ENCODE results near the gene CYP2R1.

Gene CYP2R1

GRCh38 chr11:14924318-14924717 lies 32.3 kb upstream of the CYP2R1 start:
- no peak for TF ChIP-seq CTCF (conservative IDR thresholded peaks at IDR 0.05; ENCODE audit: control insufficient read depth, insufficient read depth, low read depth, low read length)
- no peak for DNase-seq (ENCODE audit: low read depth)
- H3K4me3 ChIP-seq (ENCODE audit: control insufficient read depth, low read depth, low read length): no peak overlapping the region

- H3K4me3 ChIP-seq (ENCODE audit: control insufficient read depth, low read depth, low read length): no peak overlapping the region
- no peak for DNase-seq (ENCODE audit: low read depth)
- no peak for TF ChIP-seq CTCF (conservative IDR thresholded peaks at IDR 0.05; ENCODE audit: control insufficient read depth, insufficient read depth, low read depth, low read length)
These were observed 24.4 kb upstream of the CYP2R1 start for GRCh38 chr11:14916403-14916802.

DNA sequence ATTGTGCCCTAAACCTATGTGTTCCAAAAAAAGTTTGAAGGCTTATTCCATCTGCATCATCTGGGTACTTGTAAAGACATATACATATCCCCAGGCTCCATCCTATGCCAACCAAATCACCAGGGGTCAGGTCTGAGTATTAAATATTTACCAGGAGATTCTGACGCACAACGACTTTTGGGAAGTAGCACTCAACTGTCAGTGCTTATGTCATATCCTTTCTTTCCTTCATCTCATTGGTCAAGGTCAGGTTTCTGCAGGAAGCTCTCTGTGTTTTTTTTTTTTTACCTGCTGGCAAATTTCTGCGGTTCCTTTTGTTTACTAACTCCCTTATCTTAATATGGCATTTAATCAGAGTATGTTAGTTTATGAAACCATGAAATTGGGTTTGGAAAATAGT lies 22.5 kb upstream of the CYP2R1 start:
- no peak overlapping the region for H3K4me3 ChIP-seq (ENCODE audit: control insufficient read depth, low read depth, low read length)
- no peak for DNase-seq (ENCODE audit: low read depth)
- TF ChIP-seq CTCF (conservative IDR thresholded peaks at IDR 0.05; ENCODE audit: control insufficient read depth, insufficient read depth, low read depth, low read length): no peak

DNA sequence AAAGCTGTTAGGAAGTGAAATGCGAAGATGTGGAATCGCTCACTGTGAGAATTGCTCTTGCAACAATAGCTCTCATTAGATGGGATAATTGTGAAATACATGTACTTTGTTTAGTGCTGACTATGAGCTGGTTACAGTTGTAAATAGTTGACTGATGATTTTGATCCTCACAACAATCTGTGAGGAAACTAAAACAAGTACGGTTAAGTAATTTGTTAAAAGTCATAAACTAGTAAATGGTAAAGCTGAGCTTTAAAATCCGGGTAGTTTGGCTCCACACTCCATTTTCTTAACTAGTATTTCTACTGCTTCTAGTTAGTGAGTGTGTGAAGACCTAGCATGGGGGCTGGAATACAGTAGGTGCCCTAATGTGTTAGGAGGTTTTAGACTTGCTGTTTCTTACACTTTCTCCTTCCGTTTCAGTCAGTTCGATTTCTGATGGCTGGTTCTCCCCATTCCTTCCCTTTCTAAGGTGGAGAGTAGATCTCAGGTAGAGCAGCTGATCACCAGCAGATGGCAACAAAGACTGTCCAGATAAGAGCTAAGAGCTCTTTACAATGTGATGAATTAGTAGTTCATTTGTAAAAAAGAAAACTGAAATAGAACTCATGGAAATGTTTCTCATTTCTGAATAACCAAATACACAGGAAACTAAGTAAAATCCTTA lies 16.3 kb upstream of the CYP2R1 start:
- TF ChIP-seq CTCF (conservative IDR thresholded peaks at IDR 0.05; ENCODE audit: control insufficient read depth, insufficient read depth, low read depth, low read length): peak; percentile 67
- no peak overlapping the region for H3K4me3 ChIP-seq (ENCODE audit: control insufficient read depth, low read depth, low read length)
- DNase-seq (ENCODE audit: low read depth): peak; percentile 47

- TF ChIP-seq CTCF (conservative IDR thresholded peaks at IDR 0.05; ENCODE audit: control insufficient read depth, insufficient read depth, low read depth, low read length): peak; percentile 74
- peak; percentile 43 for DNase-seq (ENCODE audit: low read depth)
- H3K4me3 ChIP-seq (ENCODE audit: control insufficient read depth, low read depth, low read length): no peak overlapping the region
These were observed 15.6 kb upstream of the CYP2R1 start for GRCh38 chr11:14907411-14908213.

DNA sequence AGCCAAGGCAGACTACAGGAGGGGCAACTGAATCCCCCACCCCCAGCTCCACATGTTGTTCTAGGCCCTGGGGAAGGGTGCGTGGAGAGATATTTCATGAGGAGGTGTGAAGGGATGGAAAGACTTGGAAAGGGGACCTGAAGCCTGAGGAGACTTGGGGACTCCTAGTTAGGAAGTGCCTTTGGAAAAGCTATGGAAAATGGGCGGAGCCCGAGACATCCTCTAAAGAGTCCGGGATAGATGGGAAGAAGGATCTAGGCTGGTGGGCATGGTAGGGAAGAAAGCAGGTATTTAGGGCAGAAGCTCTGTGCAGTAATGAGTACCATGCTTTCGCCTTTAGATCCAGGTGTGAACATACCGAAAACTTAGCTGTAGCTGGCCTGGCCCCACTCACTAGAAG lies 15.0 kb upstream of the CYP2R1 start:
- no peak for DNase-seq (ENCODE audit: low read depth)
- no peak overlapping the region for H3K4me3 ChIP-seq (ENCODE audit: control insufficient read depth, low read depth, low read length)
- no peak for TF ChIP-seq CTCF (conservative IDR thresholded peaks at IDR 0.05; ENCODE audit: control insufficient read depth, insufficient read depth, low read depth, low read length)
